ENCODE results near the gene SRGAP1.

GRCh38 chr12:64025174-64025958 lies 180.9 kb downstream of the SRGAP1 start:
- TF ChIP-seq POLR2AphosphoS5 (IDR thresholded peaks at IDR 0.05): no peak
- no peak for TF ChIP-seq CTCF (IDR thresholded peaks at IDR 0.05)
- no peak for TF ChIP-seq POLR2A (IDR thresholded peaks at IDR 0.05)
- no peak for TF ChIP-seq EP300 (IDR thresholded peaks at IDR 0.05)

Data from upper lobe of left lung (tissue), 4 donors.